Fibroblast of peridontal ligament (primary cell): ENCODE measurements around the gene CPLANE2.
"Not testable (repeated sequence)": the region's sequence is repeated elsewhere in the genome, so short reads cannot be mapped to it uniquely, and the experiment has no call there.

ENCODE experiments used
- DNase-seq: peaks from one replicate; pipeline ENCODE4 v3.0.0-alpha.2; 2010; ENCODE audit errors: extremely low read depth

CPLANE2 gene

GRCh38 chr1:16209847-16210407 is 27.1 kb downstream of the CPLANE2 start:
- DNase-seq, result no peak

DNA sequence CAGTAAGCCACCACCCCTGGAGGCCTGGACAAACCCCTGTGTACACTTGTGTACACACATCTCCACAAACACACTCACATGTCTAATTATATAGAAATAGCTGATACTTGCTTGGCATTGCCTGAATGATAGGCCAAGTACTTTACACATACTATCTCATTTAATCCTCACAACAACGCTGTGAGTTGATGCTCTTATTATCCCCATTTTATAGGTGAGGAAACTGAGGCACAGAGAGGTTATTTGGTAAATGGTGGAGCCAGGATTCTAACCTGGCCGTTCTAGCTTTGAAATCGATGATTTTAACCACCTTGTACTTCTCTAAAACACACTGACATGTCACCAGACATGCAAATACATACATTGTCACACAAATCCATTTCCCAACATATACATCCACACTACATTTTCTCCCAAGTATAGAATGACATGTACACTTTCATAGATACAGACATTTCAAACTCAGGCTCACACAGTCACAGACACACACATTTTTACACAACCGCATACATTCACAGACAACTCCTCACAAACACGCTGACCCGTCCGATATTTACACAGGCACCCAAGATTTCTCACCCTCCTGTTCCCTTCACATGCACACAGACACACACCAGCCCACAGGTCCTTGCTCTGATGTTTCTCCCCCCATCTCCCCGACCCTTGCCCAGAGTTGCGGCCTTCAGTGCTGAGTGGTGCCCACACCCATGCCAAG is 27.7 kb downstream of the CPLANE2 start:
- DNase-seq, result no peak

GRCh38 chr1:16208270-16208987 is 28.6 kb downstream of the CPLANE2 start:
- no peak for DNase-seq

- no peak for DNase-seq
These were observed 29.4 kb downstream of the CPLANE2 start for GRCh38 chr1:16207318-16208269.

DNA sequence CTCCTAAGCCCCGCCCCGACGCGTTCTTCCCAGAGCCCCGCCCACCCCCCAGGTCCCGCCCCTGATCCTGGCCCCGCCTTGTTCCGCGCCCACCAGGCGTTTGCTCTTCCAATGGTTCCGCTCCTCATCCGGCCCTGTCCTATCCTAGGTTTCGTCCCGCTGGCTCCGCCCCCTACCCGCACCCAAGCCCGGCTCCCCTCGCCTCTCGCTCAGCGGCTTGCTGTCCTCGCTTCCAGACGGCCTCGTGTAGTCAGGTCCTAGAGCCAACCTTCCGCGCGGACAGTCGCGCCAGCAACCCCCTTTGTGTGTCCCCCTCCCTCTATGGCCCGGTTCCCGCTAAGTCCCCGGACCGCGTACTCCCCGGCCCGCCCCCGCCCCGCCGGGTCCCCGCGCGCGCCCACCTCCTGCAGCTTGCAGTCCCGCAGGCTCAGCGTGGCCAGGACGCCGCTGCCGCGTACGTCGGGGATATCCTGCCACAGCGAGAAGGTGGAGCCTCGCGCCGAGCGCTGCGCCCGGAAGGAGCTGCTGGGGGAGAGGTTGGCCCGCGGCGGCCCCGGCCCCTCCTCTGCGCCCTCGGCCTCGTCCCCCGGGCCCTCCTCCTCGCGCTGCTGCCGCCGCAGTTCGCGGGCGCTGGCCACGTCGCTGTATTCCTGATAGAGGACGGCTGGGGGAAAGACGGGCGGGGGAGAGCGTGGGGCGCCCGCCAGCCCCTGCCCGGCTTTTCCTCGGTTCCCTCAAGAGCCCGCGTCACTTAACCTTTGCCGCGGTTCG is 30.3 kb downstream of the CPLANE2 start:
- peak; percentile 97 for DNase-seq

- DNase-seq, result no peak
These were observed 31.0 kb downstream of the CPLANE2 start for GRCh38 chr1:16205891-16206546.

DNA sequence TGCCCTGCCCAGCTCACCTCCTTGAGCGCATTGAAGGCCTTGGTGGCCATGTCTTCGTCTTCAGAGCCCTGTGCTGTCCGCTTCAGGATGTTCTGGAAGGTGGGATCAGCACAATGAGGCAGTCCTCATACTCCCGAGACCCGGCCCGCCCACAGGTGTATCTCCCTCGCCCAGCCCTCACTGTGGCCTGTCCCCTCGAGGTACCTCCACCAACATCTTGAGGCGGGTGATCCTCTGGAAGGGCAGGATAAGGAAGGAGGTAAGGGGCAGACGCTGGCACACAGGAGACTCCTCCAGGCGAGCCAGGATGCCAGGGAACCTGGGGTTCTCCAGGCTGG is 31.7 kb downstream of the CPLANE2 start:
- no peak for DNase-seq

- DNase-seq, result no peak
These were observed 32.2 kb downstream of the CPLANE2 start for GRCh38 chr1:16204634-16205333.

- no peak for DNase-seq
These were observed 32.8 kb downstream of the CPLANE2 start for GRCh38 chr1:16204216-16204615.

- no peak for DNase-seq
These were observed 33.4 kb downstream of the CPLANE2 start for GRCh38 chr1:16203550-16203949.

DNA sequence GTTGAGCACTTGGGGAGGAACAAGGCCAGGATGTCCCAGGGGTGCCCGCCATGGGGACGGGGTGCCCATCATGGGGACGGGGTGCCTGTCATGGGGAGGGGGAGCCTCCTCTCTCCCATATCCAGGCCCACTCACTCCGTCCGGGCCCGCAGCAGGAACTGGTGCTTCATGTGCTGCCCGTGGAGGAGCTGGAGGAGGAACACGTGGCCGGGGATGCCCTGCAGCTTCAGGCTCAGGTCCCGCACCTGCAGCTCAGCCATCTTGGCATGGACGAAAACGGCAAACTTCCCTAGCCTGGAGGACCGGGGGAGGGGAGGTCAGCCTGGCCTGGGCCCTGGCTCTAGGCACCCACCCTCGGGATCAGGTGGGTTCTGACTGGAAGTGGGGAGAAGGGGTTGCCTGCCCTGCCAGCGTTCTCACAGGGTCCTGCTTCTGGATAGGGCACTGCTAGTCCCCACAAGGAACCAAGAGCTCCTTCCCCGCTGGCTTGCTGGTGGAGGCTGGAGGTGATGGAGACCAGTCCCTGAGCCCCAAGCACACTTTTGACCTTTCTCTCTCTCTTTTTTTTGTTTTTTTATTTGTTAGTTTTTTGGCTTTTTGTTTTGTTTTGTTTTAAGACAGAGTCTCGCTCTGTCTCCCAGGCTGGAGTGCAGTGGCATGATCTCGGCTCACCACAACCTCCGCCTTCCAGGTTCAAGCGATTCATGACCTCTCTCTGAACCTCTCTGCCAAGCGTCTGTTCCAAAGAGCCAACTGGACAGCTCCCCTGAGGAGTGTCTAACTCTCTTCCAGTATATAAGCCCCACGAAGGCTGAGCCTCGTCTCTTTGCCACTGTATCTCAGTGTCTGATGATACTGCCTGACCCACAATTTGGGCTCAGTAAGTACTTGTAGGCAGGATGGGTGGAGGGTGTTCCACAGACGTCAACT is 34.4 kb downstream of the CPLANE2 start:
- no peak for DNase-seq

DNA sequence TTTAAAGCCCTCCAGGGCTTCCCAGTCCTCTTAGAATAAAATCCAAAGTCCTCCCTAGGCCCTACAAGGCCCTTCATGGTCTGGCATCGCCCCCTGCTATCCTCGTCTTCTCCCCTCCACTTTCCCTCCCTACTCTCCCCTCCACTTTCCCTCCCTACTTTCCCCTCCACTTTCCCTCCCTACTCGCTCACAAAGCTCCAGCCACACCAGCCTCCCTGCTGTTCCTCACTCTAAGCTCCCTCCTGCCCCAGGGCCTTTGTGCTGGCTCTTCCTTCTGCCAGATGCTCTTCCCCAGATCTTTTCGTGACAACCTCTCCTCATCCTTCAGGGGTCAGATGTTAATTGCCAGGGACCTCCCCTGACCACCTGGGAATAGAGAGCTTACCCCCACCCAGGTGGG is 37.3 kb downstream of the CPLANE2 start:
- DNase-seq, result no peak

GRCh38 chr1:16199157-16199501 is 37.9 kb downstream of the CPLANE2 start:
- no peak for DNase-seq

DNA sequence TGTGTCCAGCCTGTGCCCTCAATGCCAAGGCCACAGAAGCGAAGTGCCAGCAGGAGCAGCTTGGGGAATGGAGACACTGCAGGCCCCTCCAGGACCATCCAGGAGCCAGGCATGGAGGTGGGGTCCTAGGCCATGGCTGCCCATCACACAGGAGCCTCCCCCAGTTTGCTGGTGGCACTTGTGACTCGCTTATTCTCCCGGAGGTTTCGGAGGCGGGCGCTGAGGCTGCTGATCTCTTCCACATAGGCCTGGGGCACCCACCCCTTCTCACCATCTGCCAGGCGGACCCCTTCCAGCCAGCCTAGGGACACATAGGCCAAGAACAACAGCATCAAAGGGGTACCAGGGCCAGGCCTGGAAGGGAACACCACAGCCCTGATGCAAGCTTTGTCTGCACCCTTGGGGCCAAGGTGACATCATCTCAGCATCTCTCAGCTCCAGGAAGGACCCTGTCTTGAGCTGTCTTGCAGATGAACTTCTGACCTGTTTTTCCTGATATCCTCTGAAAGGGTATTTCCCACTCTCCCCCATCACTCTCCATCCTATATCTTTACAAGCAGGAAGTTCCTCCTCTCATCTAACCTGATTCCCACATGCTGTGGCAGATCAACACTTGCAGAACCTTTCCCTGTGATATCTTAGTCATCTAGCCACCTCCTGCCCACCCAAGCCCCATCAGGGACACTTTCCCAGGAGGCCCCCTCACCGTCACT is 38.4 kb downstream of the CPLANE2 start:
- DNase-seq, result no peak

GRCh38 chr1:16196874-16197273 is 40.1 kb downstream of the CPLANE2 start:
- no peak for DNase-seq

DNA sequence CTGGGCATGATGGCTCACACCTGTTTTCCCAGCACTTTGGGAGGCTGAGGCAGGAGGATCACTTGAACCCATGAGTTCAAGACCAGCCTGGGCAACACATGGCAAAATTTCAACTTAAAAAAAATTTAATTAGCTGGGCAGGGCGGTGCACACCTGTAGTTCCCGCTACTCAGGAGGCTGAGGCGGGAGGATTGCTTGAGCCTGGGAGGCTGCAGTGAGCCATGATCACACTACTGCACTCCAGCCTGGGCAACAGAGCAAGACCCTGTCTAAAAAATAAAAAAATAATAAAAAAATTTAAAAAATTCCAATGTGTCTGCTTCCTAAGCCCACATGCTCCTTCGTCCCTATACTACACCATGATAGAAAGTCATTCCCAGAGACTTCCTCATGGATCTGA is 40.8 kb downstream of the CPLANE2 start:
- DNase-seq, result not testable (repeated sequence)

DNA sequence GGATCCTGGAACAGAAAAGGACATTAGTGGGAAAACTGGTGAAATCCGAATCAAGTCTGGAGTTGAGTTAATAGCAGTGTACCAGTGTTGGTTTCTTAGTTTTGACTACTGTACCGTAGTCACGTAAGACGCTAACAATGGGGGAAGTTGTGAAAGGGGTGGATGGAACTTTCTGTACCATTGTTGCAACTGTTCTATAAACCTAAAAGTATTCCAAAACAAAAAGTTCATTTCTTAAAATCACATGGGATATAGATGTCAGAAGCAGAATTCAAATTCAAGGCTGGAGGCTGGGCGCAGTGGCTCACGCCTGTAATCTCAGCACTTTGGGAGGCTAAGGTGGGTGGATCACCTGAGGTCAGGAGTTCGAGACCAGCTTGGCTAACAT is 41.5 kb downstream of the CPLANE2 start:
- no peak for DNase-seq

- DNase-seq, result no peak
These were observed 45.0 kb downstream of the CPLANE2 start for GRCh38 chr1:16191916-16192546.
